DMS153 (cell line): ENCODE results near the gene NATD1.

ENCODE experiments used
- DNase-seq: peaks from one replicate; lab custom pipeline; 2025; lab: John Stamatoyannopoulos, UW

NATD1 gene

GRCh38 chr17:21289902-21290571 lies 36.8 kb upstream of the NATD1 start:
- no peak for DNase-seq

DNA sequence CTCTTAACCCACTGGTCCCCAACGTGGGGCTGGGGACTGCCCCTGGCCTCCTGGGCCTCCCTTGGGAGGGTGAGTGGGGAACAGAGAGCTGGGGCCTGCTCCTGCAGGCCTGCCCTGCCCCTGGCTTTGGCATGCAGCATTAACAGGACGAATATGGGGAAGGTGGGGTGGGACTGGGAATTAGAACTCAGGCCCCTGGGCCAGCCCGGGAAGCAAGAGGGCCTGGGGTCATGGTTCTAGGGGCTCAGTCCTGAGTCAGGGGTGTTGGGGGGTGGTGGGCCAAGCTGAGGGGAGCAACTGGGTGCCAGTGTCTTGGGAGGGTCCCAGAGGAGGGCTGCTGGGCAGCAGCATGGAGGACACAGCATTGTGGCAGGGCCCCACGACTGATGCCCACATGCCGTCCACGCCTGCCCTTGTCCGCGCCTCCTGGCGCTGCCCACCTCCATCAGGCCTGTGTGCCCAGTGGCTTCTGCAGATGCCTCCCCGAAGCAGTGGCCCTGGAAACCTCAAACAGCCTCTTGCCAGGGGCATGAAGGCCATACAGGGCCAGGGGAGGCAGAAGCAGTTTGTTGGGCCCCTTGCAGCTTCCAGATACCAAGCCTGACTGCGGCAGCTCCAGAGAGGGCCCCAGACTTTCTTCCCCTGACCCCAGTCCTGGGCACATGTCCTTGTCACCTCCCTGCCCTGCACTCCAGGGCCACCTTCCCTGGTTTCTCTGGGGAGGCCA lies 36.1 kb upstream of the NATD1 start:
- DNase-seq, result no peak

- no peak for DNase-seq
These were observed 35.4 kb upstream of the NATD1 start for GRCh38 chr17:21288571-21289017.

DNA sequence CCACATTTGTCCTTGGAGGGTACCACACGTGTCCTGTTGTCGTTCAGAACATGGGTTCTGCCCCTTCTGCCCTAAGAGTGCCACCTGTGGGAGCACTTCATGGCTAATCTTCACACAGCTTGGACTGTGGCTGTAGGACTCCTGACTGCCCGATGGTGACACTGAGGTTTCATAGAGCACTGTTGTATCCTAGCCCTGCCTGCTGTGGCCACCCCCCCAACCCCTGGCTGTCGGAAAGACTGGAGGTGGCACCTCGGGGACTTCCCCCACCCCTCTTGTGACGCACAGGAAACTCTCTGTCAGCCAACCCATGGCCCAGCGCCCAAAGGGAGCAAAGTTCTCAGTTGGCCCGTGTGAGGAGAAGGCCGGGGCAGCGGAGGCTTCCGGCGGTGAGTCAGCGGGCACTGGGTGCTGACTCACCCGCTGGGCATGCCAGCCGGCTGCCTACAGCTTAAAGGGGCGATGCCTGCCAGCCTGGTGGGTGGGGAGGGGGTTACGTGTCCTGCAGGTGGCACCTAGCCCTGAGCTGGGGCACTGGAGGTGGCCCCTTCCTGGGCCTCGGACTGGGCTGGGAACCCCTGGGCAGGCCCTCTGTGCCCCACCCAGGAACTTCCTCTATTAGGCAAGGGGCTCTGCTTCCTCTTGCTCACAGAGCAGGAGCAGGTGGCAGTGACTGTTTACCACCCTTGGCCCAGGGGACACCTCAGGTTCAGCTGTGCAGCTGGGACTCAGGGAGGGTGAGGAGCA lies 34.7 kb upstream of the NATD1 start:
- peak; percentile 32 for DNase-seq

DNA sequence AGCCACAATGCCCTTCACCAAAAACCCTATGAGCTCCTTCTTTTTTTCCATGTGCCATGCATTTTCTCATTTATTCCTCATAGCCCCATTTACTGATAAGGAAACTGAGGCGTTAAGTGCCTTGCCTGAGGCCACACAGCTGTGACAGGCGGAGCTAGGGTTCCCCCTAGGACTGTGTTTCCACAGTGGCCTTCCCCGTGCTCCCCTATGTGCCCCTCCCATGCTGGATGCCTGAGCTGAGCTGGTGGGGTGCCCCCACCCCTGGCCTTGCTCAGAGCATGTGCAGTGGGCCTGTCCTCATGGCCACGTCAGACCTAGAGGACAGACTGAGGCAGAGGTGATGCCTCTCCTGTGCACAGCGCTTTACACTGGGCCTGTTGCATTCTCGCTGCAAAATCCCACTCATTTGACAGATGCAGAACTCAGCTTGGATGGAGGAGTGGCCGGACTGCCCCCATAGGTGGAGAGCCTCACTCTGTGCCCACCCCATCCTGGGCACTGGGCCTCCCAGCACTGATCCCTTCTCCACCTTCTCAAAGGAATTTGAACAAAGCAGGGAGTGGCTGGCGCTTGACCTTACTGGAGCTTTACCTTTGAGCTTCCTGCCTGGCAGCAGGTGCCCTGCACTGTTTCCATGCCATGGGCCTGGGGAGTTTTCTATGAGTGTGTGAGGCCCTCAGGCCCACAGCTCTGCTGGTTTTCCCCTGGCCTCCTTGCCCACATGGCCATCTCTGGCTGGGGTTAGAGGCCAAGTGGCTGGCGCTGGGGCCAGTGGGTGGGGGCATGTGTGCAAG lies 33.9 kb upstream of the NATD1 start:
- DNase-seq, result no peak

DNA sequence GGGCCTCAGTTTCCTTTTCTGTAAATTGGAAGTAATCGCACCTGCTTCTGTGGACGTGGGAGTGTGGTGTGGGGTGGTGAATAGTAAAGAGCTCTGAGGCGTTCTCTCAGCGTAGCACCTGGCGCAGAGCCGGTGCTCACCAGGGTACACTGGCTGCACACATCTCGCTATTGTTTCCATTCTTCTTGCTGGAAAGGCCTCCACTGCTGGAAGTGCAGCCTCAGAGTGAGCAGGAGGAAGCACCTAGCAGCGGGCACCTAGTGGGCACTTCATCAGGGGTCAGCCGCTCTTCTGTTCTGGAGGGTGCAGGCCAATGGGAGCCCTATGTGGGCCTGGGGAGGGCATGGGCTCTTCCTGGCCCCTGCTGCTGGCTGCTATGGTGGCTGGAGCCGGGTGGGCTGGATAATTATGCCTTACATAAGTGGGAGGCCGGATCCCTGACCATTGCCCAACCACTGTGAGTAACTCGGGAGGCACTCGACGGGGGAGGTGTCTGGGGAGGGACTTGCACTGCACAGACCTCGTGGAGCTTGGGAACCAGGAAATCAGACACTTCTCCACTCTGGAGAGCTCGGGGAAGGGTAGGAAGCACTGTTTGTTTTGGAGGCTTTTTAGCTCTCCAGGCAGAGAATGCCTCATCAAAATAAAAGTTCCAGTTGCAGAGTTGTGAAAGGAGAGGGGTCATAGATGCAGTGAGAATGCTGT lies 33.0 kb upstream of the NATD1 start:
- peak; percentile 32 for DNase-seq

- no peak for DNase-seq
These were observed 32.2 kb upstream of the NATD1 start for GRCh38 chr17:21285164-21286065.

GRCh38 chr17:21284319-21285163 lies 31.3 kb upstream of the NATD1 start, which contains the start of gene MAP2K3:
Gene MAP2K3 (plus strand): TSS chr17:21284711. CDS start chr17:21284921, 210 bp downstream.
- DNase-seq, result peak; percentile 92

- no peak for DNase-seq
These were observed 30.5 kb upstream of the NATD1 start for GRCh38 chr17:21283482-21284318.

DNA sequence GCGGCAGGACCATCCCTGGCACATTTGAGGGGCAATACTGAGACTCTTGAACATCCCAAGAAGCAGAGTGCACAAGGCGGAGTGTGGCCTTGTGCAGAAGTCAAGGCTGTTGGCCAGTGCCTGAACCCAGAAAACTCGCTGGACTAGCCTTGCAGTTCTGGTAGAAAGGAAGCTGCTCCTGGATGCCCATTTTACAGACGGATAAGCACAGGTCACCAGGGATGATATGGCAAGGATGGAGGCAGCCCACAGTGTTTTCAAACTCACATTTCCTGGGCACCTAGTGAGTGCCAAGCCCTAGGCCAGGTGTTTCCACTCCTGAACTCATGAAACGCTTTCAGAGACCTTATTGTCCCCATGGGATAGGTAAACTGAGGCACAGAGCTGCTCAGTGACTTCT lies 29.6 kb upstream of the NATD1 start:
- DNase-seq, result no peak

DNA sequence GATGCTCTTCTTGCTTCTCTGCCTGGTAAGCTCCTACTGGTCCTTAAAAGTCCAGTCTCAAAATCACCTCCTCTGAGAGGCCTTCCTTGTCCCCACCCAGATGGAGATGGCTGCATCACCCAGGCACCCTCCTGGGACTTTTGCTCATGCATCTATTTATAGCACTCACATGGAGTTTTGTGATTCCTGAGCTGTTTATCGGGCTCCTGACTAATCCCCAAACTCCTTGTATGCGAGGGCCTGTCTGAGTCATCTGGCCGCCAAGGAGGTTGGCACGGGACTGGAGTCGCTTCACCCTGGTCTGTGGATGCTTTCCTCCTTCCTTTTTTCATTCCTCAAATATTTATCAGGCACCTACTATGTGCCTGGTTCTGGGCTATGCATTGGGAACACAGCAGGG lies 29.0 kb upstream of the NATD1 start:
- no peak for DNase-seq

- peak; percentile 20 for DNase-seq
These were observed 26.9 kb upstream of the NATD1 start for GRCh38 chr17:21280081-21280518.

DNA sequence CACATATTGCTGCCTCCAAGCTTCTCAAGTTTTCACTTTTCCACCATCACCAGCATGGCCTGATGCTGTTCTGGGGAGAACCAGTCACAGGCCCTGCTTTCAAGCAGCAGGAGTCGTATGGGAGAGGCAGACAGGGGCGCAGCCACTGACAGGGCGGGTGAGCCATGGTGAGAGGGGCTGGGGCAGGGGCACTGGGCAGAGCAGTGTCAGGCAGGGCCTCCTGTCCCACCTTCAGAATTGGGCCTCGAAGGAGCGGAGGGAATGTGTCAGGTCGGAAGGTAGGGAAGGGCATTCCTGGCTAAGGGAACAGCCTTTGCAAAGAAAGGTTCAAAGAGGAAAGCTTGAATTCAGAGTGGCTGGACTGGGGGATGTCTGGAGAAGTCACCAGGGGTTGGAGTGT lies 26.4 kb upstream of the NATD1 start:
- no peak for DNase-seq

GRCh38 chr17:21279198-21279535 lies 26.0 kb upstream of the NATD1 start:
- DNase-seq, result no peak

DNA sequence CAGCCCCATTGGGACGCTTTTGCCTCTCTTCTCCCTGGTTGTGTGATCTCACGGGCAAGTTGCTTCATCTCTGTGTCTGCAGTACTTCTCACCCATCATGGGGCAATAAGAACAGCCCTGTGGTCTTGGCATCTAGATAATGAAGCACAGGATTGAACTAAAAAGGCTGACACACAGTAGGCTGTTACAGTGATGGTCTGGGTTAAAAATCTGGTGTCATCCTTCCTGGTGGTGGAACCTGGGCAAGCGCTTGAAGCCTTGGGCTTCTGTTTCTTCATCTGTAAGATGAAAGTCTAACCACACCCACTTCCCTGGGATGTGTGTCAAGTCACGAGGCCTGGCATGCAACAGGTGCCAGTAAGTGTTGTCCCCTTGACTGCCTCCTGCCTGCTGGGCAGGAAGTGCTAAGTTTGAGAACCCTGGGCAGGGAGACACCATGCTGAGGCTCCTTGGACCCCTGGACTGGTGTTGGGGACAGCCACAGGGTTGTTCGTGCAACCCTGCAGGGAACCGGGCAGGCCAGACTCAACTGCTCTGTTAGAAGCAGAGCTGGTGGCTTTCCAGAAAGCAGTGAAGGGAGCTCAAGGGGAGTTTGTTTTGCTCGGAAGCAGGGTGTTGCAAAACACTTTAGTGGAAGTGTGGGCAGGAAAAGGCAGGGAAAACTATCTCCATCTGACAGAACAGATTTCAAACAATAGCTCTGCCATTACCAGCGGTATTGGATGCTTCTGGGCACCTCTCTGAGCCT lies 25.4 kb upstream of the NATD1 start:
- no peak for DNase-seq

DNA sequence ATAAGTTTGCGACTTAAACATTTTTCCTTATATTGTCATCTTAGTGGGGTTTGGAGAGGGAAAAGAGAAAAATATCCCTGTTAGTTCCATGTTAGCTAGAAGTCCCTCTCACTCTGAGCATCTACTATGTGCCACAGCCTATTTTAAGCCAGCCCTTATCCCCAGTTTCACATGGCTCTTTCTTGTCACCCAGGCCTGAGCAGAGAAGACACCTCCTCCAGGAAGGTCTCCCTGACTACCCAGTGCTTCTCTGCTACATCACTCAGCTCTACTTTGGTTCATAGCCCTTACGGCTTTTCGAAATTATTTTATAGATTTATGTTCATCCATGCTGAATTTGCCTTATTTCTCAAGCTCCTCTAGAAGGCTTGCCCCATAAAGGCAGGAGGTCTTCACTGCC lies 24.1 kb upstream of the NATD1 start:
- DNase-seq, result no peak

GRCh38 chr17:21276264-21276588 lies 23.0 kb upstream of the NATD1 start:
- no peak for DNase-seq
